Measurements from ENCODE around the gene TENM3.

The TENM3 gene

DNA sequence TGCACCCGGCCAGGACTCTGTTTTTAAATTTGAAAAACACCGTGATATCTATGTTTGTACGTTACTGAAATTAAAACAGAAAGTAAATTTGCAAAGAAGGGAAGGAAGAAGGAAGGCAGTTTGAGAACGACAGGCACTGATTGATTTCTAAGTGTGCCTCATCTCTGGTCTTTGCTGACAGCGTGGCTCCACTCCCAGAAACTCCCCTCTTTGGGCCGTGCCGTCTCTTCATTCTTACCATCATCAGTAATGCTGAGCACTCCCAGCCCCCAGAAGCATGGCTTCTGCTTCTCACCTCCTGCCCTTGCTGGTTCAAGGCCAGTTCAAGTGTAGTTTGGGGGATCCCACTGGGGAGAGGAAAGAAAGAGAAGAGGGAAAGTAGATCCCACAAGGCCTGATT lies 85.3 kb downstream of the TENM3 start:
- Histone ChIP-seq H3K4me3 (no peak overlapping the region), H3K9me3 (ENCODE audit: low read depth, low read length) (no peaks in the 10 kb centered on the region), H3K36me3 (ENCODE audit: insufficient read depth, low read length) (no peaks in the 10 kb centered on the region), H3K27ac (no peak overlapping the region), H3K9ac (ENCODE audit: insufficient read length) (no peak overlapping the region)
- DNase-seq (ENCODE audit: low read depth, low spot score): no peak
- TF ChIP-seq FOXP2 (optimal IDR thresholded peaks at IDR 0.05; ENCODE audit: control extremely low read depth, extremely low read length, insufficient read depth) (no peak), POLR2AphosphoS5 (IDR thresholded peaks at IDR 0.05; ENCODE audit: borderline replicate concordance, low read depth, low read length) (no peak)

DNA sequence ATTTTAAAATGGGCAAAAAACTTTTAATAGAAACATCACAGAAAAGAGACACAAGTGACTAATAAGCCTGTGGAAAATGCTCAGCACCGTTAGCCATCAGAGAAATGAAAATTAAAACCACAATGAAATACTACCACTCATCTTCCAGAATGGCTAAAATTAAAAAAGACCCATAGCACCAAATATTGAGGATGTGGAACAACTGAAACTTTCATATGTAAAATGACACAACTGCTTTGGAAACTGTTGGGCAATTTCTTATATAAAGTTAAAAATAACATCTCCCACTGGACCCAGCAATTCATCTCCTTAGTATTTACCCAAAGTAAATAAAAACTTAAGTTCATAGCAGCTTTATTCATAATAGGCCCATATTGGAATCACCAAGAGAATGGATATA lies 94.2 kb downstream of the TENM3 start:
- DNase-seq (ENCODE audit: low read depth, low spot score): no peak
- TF ChIP-seq EZH2 (IDR thresholded peaks at IDR 0.05) (no peak), FOXP2 (optimal IDR thresholded peaks at IDR 0.05; ENCODE audit: control extremely low read depth, extremely low read length, insufficient read depth) (no peak), POLR2AphosphoS5 (IDR thresholded peaks at IDR 0.05; ENCODE audit: borderline replicate concordance, low read depth, low read length) (no peak)
- Histone ChIP-seq H3K27ac (no peak overlapping the region), H3K36me3 (ENCODE audit: insufficient read depth, low read length) (no peaks in the 10 kb centered on the region), H3K4me3 (no peak overlapping the region), H3K9ac (ENCODE audit: insufficient read length) (no peak overlapping the region), H3K9me3 (ENCODE audit: low read depth, low read length) (no peaks in the 10 kb centered on the region)

DNA sequence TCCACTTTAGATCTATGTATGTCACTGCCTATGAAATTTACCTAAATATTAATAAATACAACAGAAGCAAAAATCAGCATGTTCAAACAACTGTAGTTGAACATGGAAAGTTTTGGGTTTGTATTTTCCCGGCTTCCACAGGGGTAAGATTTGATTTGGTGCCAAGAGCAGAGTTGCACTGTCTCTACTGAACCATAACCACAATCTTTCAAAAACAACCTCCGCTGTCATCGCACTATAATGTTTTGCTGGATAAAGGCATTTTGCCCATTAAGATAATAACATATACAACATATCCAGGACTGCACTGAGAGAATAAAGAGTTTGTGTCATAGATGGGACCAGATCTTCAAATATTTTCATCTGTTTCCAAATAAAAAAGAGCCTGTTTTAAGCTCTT lies 94.9 kb downstream of the TENM3 start:
- Histone ChIP-seq H3K9ac (ENCODE audit: insufficient read length) (no peak overlapping the region), H3K9me3 (ENCODE audit: low read depth, low read length) (no peaks in the 10 kb centered on the region), H3K4me3 (no peak overlapping the region), H3K36me3 (ENCODE audit: insufficient read depth, low read length) (no peaks in the 10 kb centered on the region), H3K27ac (no peak overlapping the region)
- no peak for DNase-seq (ENCODE audit: low read depth, low spot score)
- TF ChIP-seq POLR2AphosphoS5 (IDR thresholded peaks at IDR 0.05; ENCODE audit: borderline replicate concordance, low read depth, low read length): no peak
- no peak for TF ChIP-seq EZH2 (IDR thresholded peaks at IDR 0.05)
- no peak for TF ChIP-seq FOXP2 (optimal IDR thresholded peaks at IDR 0.05; ENCODE audit: control extremely low read depth, extremely low read length, insufficient read depth)

DNA sequence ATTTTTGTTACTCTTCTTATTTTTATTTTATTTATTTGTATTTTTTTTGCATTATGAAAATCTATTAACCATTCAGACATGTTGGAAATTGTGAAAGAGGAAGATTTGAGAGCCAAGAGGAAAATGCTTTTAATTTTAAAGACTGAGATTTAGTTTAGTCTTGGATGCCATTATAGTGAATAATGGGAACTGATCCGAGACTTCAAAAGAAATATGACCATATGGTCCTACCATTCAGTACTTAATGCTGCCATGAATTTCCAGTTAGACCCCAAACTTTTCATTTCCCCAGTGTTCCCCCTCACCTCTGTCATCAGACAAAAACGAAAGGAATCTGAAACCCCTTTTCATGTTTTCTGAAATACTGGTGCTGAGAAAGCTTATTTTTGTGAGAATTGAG lies 95.5 kb downstream of the TENM3 start:
- Histone ChIP-seq H3K4me3 (no peak overlapping the region), H3K36me3 (ENCODE audit: insufficient read depth, low read length) (no peaks in the 10 kb centered on the region), H3K9ac (ENCODE audit: insufficient read length) (no peak overlapping the region), H3K27ac (no peak overlapping the region), H3K9me3 (ENCODE audit: low read depth, low read length) (no peaks in the 10 kb centered on the region)
- TF ChIP-seq POLR2AphosphoS5 (IDR thresholded peaks at IDR 0.05; ENCODE audit: borderline replicate concordance, low read depth, low read length) (no peak), FOXP2 (optimal IDR thresholded peaks at IDR 0.05; ENCODE audit: control extremely low read depth, extremely low read length, insufficient read depth) (no peak), EZH2 (IDR thresholded peaks at IDR 0.05) (no peak)
- no peak for DNase-seq (ENCODE audit: low read depth, low spot score)

DNA sequence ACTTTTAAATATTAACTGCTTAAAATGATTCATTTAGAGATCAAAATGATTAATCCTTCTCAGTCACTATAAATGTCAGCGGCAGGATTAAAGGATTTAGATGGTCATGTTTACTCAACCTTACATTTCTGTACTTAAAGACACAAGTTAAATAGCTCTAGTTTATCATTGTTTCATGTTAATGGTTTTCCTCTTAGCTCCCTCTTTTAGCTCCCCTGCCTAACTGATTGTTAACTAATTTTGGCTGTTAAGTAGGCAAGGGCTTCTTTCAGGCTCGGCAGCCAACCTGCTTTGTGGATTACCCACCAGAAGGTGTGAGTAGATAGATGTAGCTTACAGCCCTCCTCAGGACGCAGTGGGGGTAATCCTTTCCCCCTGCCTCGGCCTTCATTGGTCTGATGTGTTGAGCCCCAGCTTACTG lies 96.0 kb downstream of the TENM3 start:
- DNase-seq (ENCODE audit: low read depth, low spot score): no peak
- Histone ChIP-seq H3K9me3 (ENCODE audit: low read depth, low read length) (no peaks in the 10 kb centered on the region), H3K36me3 (ENCODE audit: insufficient read depth, low read length) (no peaks in the 10 kb centered on the region), H3K9ac (ENCODE audit: insufficient read length) (no peak overlapping the region), H3K4me3 (no peak overlapping the region), H3K27ac (no peak overlapping the region)
- TF ChIP-seq FOXP2 (optimal IDR thresholded peaks at IDR 0.05; ENCODE audit: control extremely low read depth, extremely low read length, insufficient read depth): no peak
- TF ChIP-seq EZH2 (IDR thresholded peaks at IDR 0.05): no peak
- TF ChIP-seq POLR2AphosphoS5 (IDR thresholded peaks at IDR 0.05; ENCODE audit: borderline replicate concordance, low read depth, low read length): no peak

DNA sequence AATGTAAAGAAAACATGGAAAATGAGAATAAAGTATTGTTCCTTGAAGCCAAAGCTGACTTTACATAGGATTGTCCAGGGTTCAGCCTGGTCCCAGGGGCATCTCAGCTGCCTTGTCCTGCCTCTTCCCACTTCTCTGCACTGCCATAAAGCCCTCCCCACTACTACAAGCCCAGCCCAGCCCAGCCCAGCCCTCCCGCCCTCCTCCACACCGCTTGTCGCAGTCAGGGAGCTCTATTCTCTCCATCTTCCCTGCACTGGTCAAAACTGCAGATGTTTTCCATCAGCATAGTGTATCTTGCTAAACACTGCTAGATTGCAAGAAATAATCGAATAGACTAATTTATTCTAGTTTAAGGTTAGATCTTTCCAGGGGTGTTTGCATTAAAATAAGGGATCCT lies 100.3 kb downstream of the TENM3 start:
- DNase-seq (ENCODE audit: low read depth, low spot score): no peak
- no peaks in the 10 kb centered on the region for H3K9me3 ChIP-seq (ENCODE audit: low read depth, low read length)
- no peak overlapping the region for H3K4me3 ChIP-seq
- no peaks in the 10 kb centered on the region for H3K36me3 ChIP-seq (ENCODE audit: insufficient read depth, low read length)
- TF ChIP-seq FOXP2 (optimal IDR thresholded peaks at IDR 0.05; ENCODE audit: control extremely low read depth, extremely low read length, insufficient read depth) (no peak), POLR2AphosphoS5 (IDR thresholded peaks at IDR 0.05; ENCODE audit: borderline replicate concordance, low read depth, low read length) (no peak), EZH2 (IDR thresholded peaks at IDR 0.05) (no peak)
- H3K9ac ChIP-seq (ENCODE audit: insufficient read length): no peak overlapping the region
- H3K27ac ChIP-seq: no peak overlapping the region

DNA sequence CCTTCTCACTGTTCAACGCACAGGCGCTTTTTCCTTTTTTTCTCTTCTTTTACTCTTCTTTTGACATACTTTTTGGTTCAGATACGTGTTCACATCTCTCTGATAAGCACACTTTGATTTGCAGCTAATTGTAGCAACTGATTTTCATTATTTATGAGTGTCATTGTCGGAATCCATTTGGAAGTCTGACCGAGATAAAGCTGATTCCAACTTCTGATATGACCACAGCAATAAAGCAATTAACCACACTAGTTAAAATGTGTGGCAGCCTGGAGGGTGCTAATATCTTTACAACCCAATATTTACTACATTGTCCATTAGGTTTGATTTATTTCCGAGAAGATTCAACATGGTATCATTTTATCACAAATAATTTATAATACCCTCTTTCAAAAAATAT lies 101.8 kb downstream of the TENM3 start:
- DNase-seq (ENCODE audit: low read depth, low spot score): no peak
- H3K9me3 ChIP-seq (ENCODE audit: low read depth, low read length): no peaks in the 10 kb centered on the region
- TF ChIP-seq FOXP2 (optimal IDR thresholded peaks at IDR 0.05; ENCODE audit: control extremely low read depth, extremely low read length, insufficient read depth): no peak
- no peak for TF ChIP-seq EZH2 (IDR thresholded peaks at IDR 0.05)
- no peak for TF ChIP-seq POLR2AphosphoS5 (IDR thresholded peaks at IDR 0.05; ENCODE audit: borderline replicate concordance, low read depth, low read length)
- H3K9ac ChIP-seq (ENCODE audit: insufficient read length): no peak overlapping the region
- no peak overlapping the region for H3K4me3 ChIP-seq
- H3K36me3 ChIP-seq (ENCODE audit: insufficient read depth, low read length): no peaks in the 10 kb centered on the region
- H3K27ac ChIP-seq: no peak overlapping the region

DNA sequence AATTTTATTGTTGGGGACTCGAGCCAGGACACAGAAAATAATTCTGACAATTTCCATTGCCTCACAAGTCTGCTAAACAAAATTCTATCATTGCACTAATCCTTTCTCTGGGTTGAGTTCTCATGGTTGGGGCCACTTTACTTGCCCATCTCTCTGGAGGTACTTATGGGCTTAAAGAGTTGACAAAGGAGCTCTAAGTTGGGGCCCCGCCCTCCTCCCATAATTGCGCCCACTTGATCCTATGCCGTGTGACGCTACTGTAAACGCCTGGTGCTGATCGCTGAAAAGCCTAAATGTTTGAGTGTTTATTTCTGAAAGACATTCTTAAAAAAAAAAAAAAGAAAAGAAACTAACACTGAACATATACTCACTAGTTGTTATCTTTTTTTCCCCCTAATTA lies 103.0 kb downstream of the TENM3 start:
- H3K9me3 ChIP-seq (ENCODE audit: low read depth, low read length): no peaks in the 10 kb centered on the region
- H3K9ac ChIP-seq (ENCODE audit: insufficient read length): no peak overlapping the region
- no peak for DNase-seq (ENCODE audit: low read depth, low spot score)
- no peaks in the 10 kb centered on the region for H3K36me3 ChIP-seq (ENCODE audit: insufficient read depth, low read length)
- no peak overlapping the region for H3K4me3 ChIP-seq
- no peak overlapping the region for H3K27ac ChIP-seq
- TF ChIP-seq POLR2AphosphoS5 (IDR thresholded peaks at IDR 0.05; ENCODE audit: borderline replicate concordance, low read depth, low read length) (no peak), FOXP2 (optimal IDR thresholded peaks at IDR 0.05; ENCODE audit: control extremely low read depth, extremely low read length, insufficient read depth) (no peak), EZH2 (IDR thresholded peaks at IDR 0.05) (no peak)

DNA sequence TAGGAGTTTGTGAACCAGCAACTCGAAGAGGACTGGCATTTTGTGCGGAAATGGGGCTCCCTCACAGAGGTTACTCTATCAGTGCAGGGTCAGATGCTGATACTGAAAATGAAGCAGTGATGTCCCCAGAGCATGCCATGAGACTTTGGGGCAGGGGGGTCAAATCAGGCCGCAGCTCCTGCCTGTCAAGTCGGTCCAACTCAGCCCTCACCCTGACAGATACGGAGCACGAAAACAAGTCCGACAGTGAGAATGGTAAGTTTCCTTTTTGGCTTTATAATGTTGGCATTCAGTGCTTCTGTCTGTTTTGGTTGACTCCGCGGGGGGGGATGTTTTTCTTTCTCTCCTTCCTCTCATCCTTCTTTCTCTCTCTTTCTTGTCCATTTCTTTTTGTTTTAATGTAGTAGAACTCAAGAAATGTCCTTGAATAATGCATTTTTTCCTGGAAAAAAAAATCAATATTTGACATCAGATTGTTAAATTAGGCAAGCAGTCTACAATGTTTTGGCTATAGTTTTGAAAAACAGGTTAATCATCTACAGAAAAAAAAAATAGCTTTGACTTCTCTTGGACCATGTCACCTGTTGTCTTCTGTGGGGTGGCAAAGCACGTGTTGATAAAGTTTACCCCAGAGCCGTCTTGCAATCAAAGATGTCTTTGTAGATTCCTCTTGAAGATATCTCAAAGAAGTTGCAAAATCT lies 103.6 kb downstream of the TENM3 start:
- no peak for TF ChIP-seq EZH2 (IDR thresholded peaks at IDR 0.05)
- no peak for TF ChIP-seq POLR2AphosphoS5 (IDR thresholded peaks at IDR 0.05; ENCODE audit: borderline replicate concordance, low read depth, low read length)
- TF ChIP-seq FOXP2 (optimal IDR thresholded peaks at IDR 0.05; ENCODE audit: control extremely low read depth, extremely low read length, insufficient read depth): no peak
- no peaks in the 10 kb centered on the region for H3K9me3 ChIP-seq (ENCODE audit: low read depth, low read length)
- no peak for DNase-seq (ENCODE audit: low read depth, low spot score)
- no peak overlapping the region for H3K27ac ChIP-seq
- H3K9ac ChIP-seq (ENCODE audit: insufficient read length): no peak overlapping the region
- no peak overlapping the region for H3K4me3 ChIP-seq
- no peaks in the 10 kb centered on the region for H3K36me3 ChIP-seq (ENCODE audit: insufficient read depth, low read length)
